DOHH2 (cell line): Measurements from ENCODE around the gene SPAST.

Source experiments
- CTCF ChIP-seq: fragments of 200-600 bp; sonication (generic); IDR thresholded peaks from one replicate; pipeline ENCODE4 v1.5.1; 2014; ENCODE audit warnings: antibody characterized with exemption, mild to moderate bottlenecking, low read depth, low read length; ENCODE audit not compliant: poor library complexity, severe bottlenecking
- EZH2phosphoT487 ChIP-seq: fragments of 200-600 bp; sonication (generic); IDR thresholded peaks from 2 replicates; pipeline ENCODE4 v1.6.1; 2017; ENCODE audit warnings: borderline replicate concordance, mild to moderate bottlenecking, antibody characterized with exemption, low read length, moderate library complexity, mixed read lengths

DNA sequence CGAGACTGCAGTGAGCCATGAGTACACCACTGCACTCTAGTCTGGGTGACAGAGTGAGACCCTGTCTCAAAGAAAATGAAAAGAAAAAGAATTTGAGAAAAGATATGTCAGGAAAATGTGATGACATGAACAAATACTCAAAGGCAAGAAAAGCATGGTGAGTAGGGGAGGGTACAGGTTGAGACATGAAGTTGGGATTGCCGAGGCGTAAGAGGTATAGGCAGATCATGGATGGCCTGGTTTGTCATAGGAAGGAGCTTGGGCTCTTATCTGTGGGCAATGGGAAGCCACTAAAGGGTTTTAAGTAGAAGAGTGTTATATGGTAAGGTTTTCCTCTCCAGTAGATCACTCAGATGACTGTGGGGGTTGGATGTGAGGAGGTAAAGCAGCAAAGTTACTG, 32.3 kb downstream of the SPAST start:
- TF ChIP-seq CTCF (no peak), EZH2phosphoT487 (no peak)
